ENCODE results near the gene SLC6A4. TPM values are rescaled to one million over a fixed set of nuclear protein-coding genes. Genes with fewer than 3 reads are reported as not detected.

Gene SLC6A4
- total RNA-seq, 1 experiment from 2014 or later, result 0.02 TPM

DNA sequence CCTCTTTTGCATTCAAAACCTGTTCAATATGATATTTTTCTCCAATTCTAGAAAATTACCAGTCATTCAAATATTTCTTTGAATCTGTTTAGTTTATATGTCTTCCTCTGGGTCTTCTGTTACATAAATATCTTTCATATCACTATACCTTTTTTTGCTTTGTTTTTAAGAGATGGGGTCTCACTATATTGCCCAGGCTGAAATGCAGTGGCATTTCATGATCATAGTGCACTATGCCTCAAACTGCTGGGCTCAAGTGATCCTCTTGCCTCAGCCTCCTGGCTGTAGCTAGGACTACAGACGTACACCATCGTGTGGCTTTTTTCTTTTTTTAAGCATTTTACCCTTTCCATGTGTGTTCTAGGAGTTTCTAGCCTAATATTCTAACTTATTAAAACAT is 80.1 kb downstream of the SLC6A4 start:
- no peak overlapping the region for H4K5ac ChIP-seq (ENCODE audit: insufficient read length, low read depth, low read length)
- no peak for TF ChIP-seq CTCF (conservative IDR thresholded peaks at IDR 0.05)
- H2BK12ac ChIP-seq (ENCODE audit: insufficient read length, low read depth, low read length), result no peak overlapping the region
- no peaks in the 10 kb centered on the region for H3K79me1 ChIP-seq (ENCODE audit: insufficient read depth, low read depth, low read length, poor library complexity, severe bottlenecking)
- H3K14ac ChIP-seq (ENCODE audit: insufficient read depth, low read length), result no peak overlapping the region
- no peak overlapping the region for H2AK5ac ChIP-seq (ENCODE audit: insufficient read length, low read length)
- H4K20me1 ChIP-seq (ENCODE audit: control insufficient read depth, insufficient read depth, insufficient read length), result peaks cover 2% of the 10 kb centered on the region
- H3K4me2 ChIP-seq (ENCODE audit: insufficient read depth, insufficient read length, low read length), result no peak overlapping the region
- no peak overlapping the region for H3K9ac ChIP-seq (ENCODE audit: extremely low read depth, insufficient read length, low read length)
- no peaks in the 10 kb centered on the region for H3K27me3 Mint-ChIP-seq (ENCODE audit: low read depth)
- H3K18ac ChIP-seq (ENCODE audit: insufficient read length, low read depth, low read length), result no peak overlapping the region
- no peak overlapping the region for H3K56ac ChIP-seq (ENCODE audit: insufficient read length, low read depth, low read length)
- no peaks in the 10 kb centered on the region for H3K23me2 ChIP-seq (ENCODE audit: insufficient read length, low read depth, low read length, poor library complexity, severe bottlenecking)
- peaks cover 36 to 47% (median 46%) of the 10 kb centered on the region in 3 experiments for H3K36me3 Mint-ChIP-seq (ENCODE audit: insufficient read depth in 1 of 3, low read depth in 3 of 3)
- no peak overlapping the region for H3K27ac ChIP-seq (ENCODE audit: insufficient read length, low read depth, low read length)
- peaks cover 3% of the 10 kb centered on the region; the same call in 1 of the 2 replicates for H3K79me2 ChIP-seq (ENCODE audit: insufficient read depth, low read length)
- no peak overlapping the region for H3K4me3 Mint-ChIP-seq
- no peak overlapping the region for H3T11ph ChIP-seq (ENCODE audit: low read length)
- no CpG with 5 or more reads among the region's 2 CpGs for WGBS (ENCODE audit: extremely low coverage, insufficient read length, low lambda C conversion rate)
- H2BK20ac ChIP-seq (ENCODE audit: low read depth, low read length, poor library complexity, severe bottlenecking), result no peak overlapping the region
- no peak overlapping the region for H2BK5ac ChIP-seq (ENCODE audit: insufficient read length, low read length)
- no peak overlapping the region for H3K4ac ChIP-seq (ENCODE audit: low read depth, low read length)
- no peak overlapping the region for H2BK15ac ChIP-seq (ENCODE audit: low read depth, low read length)
- H3K9me3 Mint-ChIP-seq, result peaks cover 10 to 12% of the 10 kb centered on the region in 2 experiments
- H2BK120ac ChIP-seq (ENCODE audit: low read depth, low read length, poor library complexity, severe bottlenecking), result no peak overlapping the region
- H3K9me3 ChIP-seq (ENCODE audit: control insufficient read depth, low read depth, low read length), result no peaks in the 10 kb centered on the region
- no peak overlapping the region for H4K8ac ChIP-seq (replicated peaks; ENCODE audit: insufficient read length, low read depth, low read length)
- H3K4me1 Mint-ChIP-seq, result no peaks in the 10 kb centered on the region
- H4K91ac ChIP-seq (ENCODE audit: insufficient read length, low read depth, low read length), result no peak overlapping the region
- no peak overlapping the region for H3K23ac ChIP-seq (ENCODE audit: insufficient read length, low read depth, low read length)
- H3K4me1 ChIP-seq (ENCODE audit: insufficient read depth, low read length), result no peaks in the 10 kb centered on the region
- H2AFZ ChIP-seq (ENCODE audit: low read length), result no peak overlapping the region
- no peaks in the 10 kb centered on the region for H3K27me3 ChIP-seq (ENCODE audit: insufficient read depth, low read length)
- no peak for DNase-seq
- no peak overlapping the region for H3K27ac Mint-ChIP-seq

All from H9 (cell line).